Measurements from ENCODE around the gene QRFP. TPM values are rescaled to one million over a fixed set of nuclear protein-coding genes. Genes with fewer than 3 reads are reported as not detected.

QRFP gene
- total and polyA plus RNA-seq, 8 donors = not detected

GRCh38 chr9:130922893-130923610, 26.4 kb upstream of the QRFP start:
- ATAC-seq (no peak), DNase-seq (no peak), FAIRE-seq (no peak)
- H3K36me3 ChIP-seq = no peaks in the 10 kb centered on the region
- H3K27me3 ChIP-seq = no peaks in the 10 kb centered on the region
- no peaks in the 10 kb centered on the region for H3K4me1 ChIP-seq
- H3K4me3 ChIP-seq = no peak overlapping the region
- intact Hi-C loops (cut with DNase I) = no loop called here
- no peak for TF ChIP-seq CTCF (IDR thresholded peaks at IDR 0.05)
- H3K27ac ChIP-seq = no peak overlapping the region
- H3K9me3 ChIP-seq = no peaks in the 10 kb centered on the region
- 55 to 60% methylated on average over 16 of the region's 16 CpGs for WGBS, 2 donors

- H3K9me3 ChIP-seq = no peaks in the 10 kb centered on the region
- no peak for ATAC-seq
- intact Hi-C loops (cut with DNase I) = no loop called here
- no peak overlapping the region for H3K27ac ChIP-seq
- H3K27me3 ChIP-seq = no peaks in the 10 kb centered on the region
- TF ChIP-seq CTCF (IDR thresholded peaks at IDR 0.05) = no peak
- H3K4me3 ChIP-seq = no peak overlapping the region
- H3K4me1 ChIP-seq = no peaks in the 10 kb centered on the region
- no peak for FAIRE-seq
- no peaks in the 10 kb centered on the region for H3K36me3 ChIP-seq
- DNase-seq = no peak
- 57 to 65% methylated on average over 30 to 31 of the region's 31 CpGs for WGBS, 2 donors
These were observed 25.6 kb upstream of the QRFP start for GRCh38 chr9:130921989-130922892.

- WGBS, 2 donors = 33 to 41% methylated on average over 29 of the region's 29 CpGs
- Histone ChIP-seq H3K9me3 (no peaks in the 10 kb centered on the region), H3K27ac (no peak overlapping the region), H3K4me3 (no peak overlapping the region), H3K36me3 (no peaks in the 10 kb centered on the region), H3K27me3 (no peaks in the 10 kb centered on the region), H3K4me1 (no peaks in the 10 kb centered on the region)
- ATAC-seq (no peak), FAIRE-seq (no peak), DNase-seq (no peak)
- intact Hi-C loops (cut with DNase I) = no loop called here
- no peak for TF ChIP-seq CTCF (IDR thresholded peaks at IDR 0.05)
These were observed 24.8 kb upstream of the QRFP start for GRCh38 chr9:130921300-130921988.

GRCh38 chr9:130920762-130921299, 24.2 kb upstream of the QRFP start:
- no peak for DNase-seq
- intact Hi-C loops (cut with DNase I) = no loop called here

More at GRCh38 chr9:130920762-130921299, 24.2 kb upstream of the QRFP start:
- no peaks in the 10 kb centered on the region for H3K9me3 ChIP-seq
- no peak for ATAC-seq
- no peaks in the 10 kb centered on the region for H3K4me1 ChIP-seq
- WGBS, 2 donors = 54% methylated on average over 14 of the region's 14 CpGs
- H3K27ac ChIP-seq = no peak overlapping the region
- no peak overlapping the region for H3K4me3 ChIP-seq
- no peak for FAIRE-seq
- H3K36me3 ChIP-seq = no peaks in the 10 kb centered on the region
- H3K27me3 ChIP-seq = no peaks in the 10 kb centered on the region
- no peak for TF ChIP-seq CTCF (IDR thresholded peaks at IDR 0.05)
